Neural cell (in vitro differentiated cells): ENCODE measurements around the gene TRERF1. TPM values are rescaled to one million over a fixed set of nuclear protein-coding genes. Genes with fewer than 3 reads are reported as not detected.

ENCODE experiments used
- H2AFZ ChIP-seq: fragments of 200-600, 300-800 bp; sonication (generic), shearing (Covaris generic); 2 replicates; pipeline ENCODE4 v1.6.0; 2014; ENCODE audit warnings: low read depth, mild to moderate bottlenecking, antibody characterized with exemption, low read length, moderate library complexity
- H3F3A ChIP-seq: fragments of 200-600 bp; shearing (Covaris generic); 2 replicates; pipeline ENCODE4 v1.6.1; 2016; ENCODE audit warnings: mild to moderate bottlenecking, moderate library complexity, mixed read lengths, antibody characterized with exemption, low read length; ENCODE audit not compliant: insufficient read depth, poor library complexity, severe bottlenecking
- H3K27ac ChIP-seq: fragments of 200-600, 300-800 bp; sonication (generic), shearing (Covaris generic); 2 replicates; pipeline ENCODE4 v1.5.1; 2014; ENCODE audit warnings: mild to moderate bottlenecking, low read length, moderate library complexity
- H3K27me3 ChIP-seq: fragments of 300-800, 200-600 bp; sonication (generic), shearing (Covaris generic); 2 replicates; pipeline ENCODE4 v1.6.0; 2014; ENCODE audit warnings: mild to moderate bottlenecking, low read depth, low read length, moderate library complexity; ENCODE audit not compliant: insufficient read depth
- H3K36me3 ChIP-seq: fragments of 300-800, 200-600 bp; sonication (generic), shearing (Covaris generic); 2 replicates; pipeline ENCODE4 v1.5.1; 2014; ENCODE audit warnings: mild to moderate bottlenecking, antibody characterized with exemption, low read length, moderate library complexity; ENCODE audit not compliant: insufficient read depth
- H3K4me2 ChIP-seq: fragments of 300-800, 200-600 bp; sonication (generic), shearing (Covaris generic); 2 replicates; pipeline ENCODE4 v1.6.0; 2014; ENCODE audit warnings: mild to moderate bottlenecking, low read length
- H3K4me3 ChIP-seq: fragments of 300-800, 200-600 bp; sonication (generic), shearing (Covaris generic); 2 replicates; pipeline ENCODE4 v1.5.1; 2014; ENCODE audit warnings: mild to moderate bottlenecking, low read length, moderate library complexity
- H3K79me2 ChIP-seq: fragments of 200-600 bp; shearing (Covaris generic); replicated peaks from 2 replicates; pipeline ENCODE4 v1.6.0; 2014; ENCODE audit warnings: mild to moderate bottlenecking, low read length, moderate library complexity; ENCODE audit not compliant: insufficient read depth
- H3K9ac ChIP-seq: fragments of 300-800, 200-600 bp; sonication (generic), shearing (Covaris generic); 2 replicates; pipeline ENCODE4 v1.6.1; 2016; ENCODE audit warnings: mild to moderate bottlenecking, low read length, mixed read lengths
- H3K9me2 ChIP-seq: fragments of 200-600 bp; shearing (Covaris generic); 2 replicates; pipeline ENCODE4 v1.6.1; 2016; ENCODE audit warnings: mild to moderate bottlenecking, low read length, mixed read lengths; ENCODE audit not compliant: insufficient read depth
- H3K9me3 ChIP-seq: fragments of 200-600, 300-800 bp; sonication (generic), shearing (Covaris generic); 2 replicates; pipeline ENCODE4 v1.6.1; 2016; ENCODE audit warnings: mild to moderate bottlenecking, mixed run types, low read length, moderate library complexity, mixed read lengths
- H4K20me1 ChIP-seq: fragments of 200-600 bp; shearing (Covaris generic); 2 replicates; pipeline ENCODE4 v1.6.1; 2016; ENCODE audit warnings: mild to moderate bottlenecking, mixed run types; ENCODE audit not compliant: insufficient read depth
- CTCF ChIP-seq: fragments of 450-650 bp; IDR thresholded peaks from 2 replicates; pipeline ENCODE4 v1.5.1; 2014; ENCODE audit warnings: antibody characterized with exemption, mild to moderate bottlenecking, moderate library complexity; ENCODE audit not compliant: poor library complexity, severe bottlenecking
- EP300 ChIP-seq: fragments of 450-650 bp; conservative IDR thresholded peaks from 2 replicates; pipeline ENCODE4 v1.6.1; 2014; ENCODE audit warnings: antibody characterized with exemption, mild to moderate bottlenecking, moderate library complexity; ENCODE audit not compliant: poor library complexity, severe bottlenecking
- EZH2 ChIP-seq: fragments of 200-600, 300-800 bp; shearing (Covaris generic), sonication (generic); IDR thresholded peaks from 2 replicates; pipeline ENCODE4 v1.6.1; 2014; ENCODE audit warnings: antibody characterized with exemption, low read length, borderline replicate concordance, mild to moderate bottlenecking; ENCODE audit not compliant: insufficient read depth, poor library complexity, severe bottlenecking
- MXI1 ChIP-seq: fragments of 450-650 bp; conservative IDR thresholded peaks from 2 replicates; pipeline ENCODE4 v1.6.1; 2014; ENCODE audit warnings: antibody characterized with exemption, mild to moderate bottlenecking; ENCODE audit not compliant: poor library complexity, severe bottlenecking
- POLR2AphosphoS5 ChIP-seq: IDR thresholded peaks from 2 replicates; pipeline ENCODE4 v1.6.1; 2012
- RAD21 ChIP-seq: fragments of 450-650 bp; conservative IDR thresholded peaks from 2 replicates; pipeline ENCODE4 v1.6.1; 2014; ENCODE audit warnings: antibody characterized with exemption, mild to moderate bottlenecking, moderate library complexity
- REST ChIP-seq: IDR thresholded peaks from 2 replicates; pipeline ENCODE4 v1.6.1; 2012; ENCODE audit warnings: borderline replicate concordance
- SMC3 ChIP-seq: fragments of 450-650 bp; conservative IDR thresholded peaks from 2 replicates; pipeline ENCODE4 v1.6.1; 2014; ENCODE audit warnings: antibody characterized with exemption, mild to moderate bottlenecking, moderate library complexity; ENCODE audit not compliant: poor library complexity
- TAF1 ChIP-seq: IDR thresholded peaks from 2 replicates; pipeline ENCODE4 v1.6.1; 2012; ENCODE audit warnings: low read depth
- polyA plus RNA-seq: library from polyadenylated mRNA; depleted of rRNA; stranded (reverse); fragments of >200 nt; gene quantifications from 2 replicates; pipeline ENCODE4 v1.2.3, GENCODE V29; 2014

The TRERF1 gene
- polyA plus RNA-seq, 1 donor from 2014 or later = 4.5 TPM

DNA sequence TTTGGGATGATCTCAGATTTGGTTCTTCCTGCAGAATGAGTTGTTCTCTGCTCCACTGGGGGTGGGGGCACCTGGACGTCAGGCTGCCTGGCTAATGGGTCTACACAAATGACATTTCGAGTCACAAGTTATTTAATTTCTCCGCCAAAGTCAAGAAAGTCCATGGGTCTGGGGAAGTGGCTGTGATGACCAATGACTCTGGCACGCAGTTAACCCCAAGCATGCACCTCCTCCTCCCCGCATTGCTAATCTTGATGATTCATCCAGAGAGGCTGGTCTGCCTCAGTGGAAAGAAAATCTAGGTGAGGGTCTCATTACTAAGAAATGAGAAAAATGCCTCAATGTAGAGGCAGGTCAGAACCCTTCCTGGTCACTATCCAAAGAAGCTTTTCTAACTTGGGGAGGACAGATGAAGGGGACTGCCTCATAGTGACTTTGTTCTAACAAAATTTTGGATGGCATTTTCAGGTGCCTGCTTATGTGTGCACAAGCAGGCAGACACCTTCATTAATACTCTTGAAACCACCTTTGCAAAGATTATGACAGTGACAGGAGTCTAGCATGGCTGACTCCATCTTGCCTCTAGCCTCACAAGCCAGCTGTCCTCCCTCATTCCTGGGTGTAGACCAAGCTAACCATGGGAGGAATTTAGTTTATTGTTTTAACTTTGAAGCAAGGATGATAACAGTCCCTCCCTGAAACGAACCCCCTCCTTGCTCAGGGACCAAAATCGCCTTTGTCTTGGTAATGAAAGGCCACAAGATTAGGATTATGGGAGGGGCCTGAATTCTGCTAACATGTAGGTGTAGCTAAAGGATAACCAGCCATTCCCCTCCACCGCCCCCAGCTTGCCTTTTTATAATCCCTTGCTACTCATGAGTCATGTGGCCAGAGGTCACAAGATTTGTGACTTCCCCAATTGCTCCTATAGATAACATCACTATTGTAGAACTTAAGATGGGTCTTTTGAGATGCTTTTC, 135.4 kb downstream of the TRERF1 start:
- no peak for TF ChIP-seq POLR2AphosphoS5
- TF ChIP-seq EZH2 = no peak
- TF ChIP-seq MXI1 = no peak
- H3K27me3 ChIP-seq = no peaks in the 10 kb centered on the region
- no peak overlapping the region for H2AFZ ChIP-seq
- no peak overlapping the region for H3K4me2 ChIP-seq
- H3K4me3 ChIP-seq = no peak overlapping the region
- no peaks in the 10 kb centered on the region for H3K36me3 ChIP-seq
- no peaks in the 10 kb centered on the region for H3F3A ChIP-seq
- H3K27ac ChIP-seq = no peak overlapping the region
- no peaks in the 10 kb centered on the region for H4K20me1 ChIP-seq
- no peaks in the 10 kb centered on the region for H3K9me3 ChIP-seq
- no peaks in the 10 kb centered on the region for H3K9me2 ChIP-seq
- H3K9ac ChIP-seq = no peak overlapping the region
- H3K79me2 ChIP-seq = no peaks in the 10 kb centered on the region

DNA sequence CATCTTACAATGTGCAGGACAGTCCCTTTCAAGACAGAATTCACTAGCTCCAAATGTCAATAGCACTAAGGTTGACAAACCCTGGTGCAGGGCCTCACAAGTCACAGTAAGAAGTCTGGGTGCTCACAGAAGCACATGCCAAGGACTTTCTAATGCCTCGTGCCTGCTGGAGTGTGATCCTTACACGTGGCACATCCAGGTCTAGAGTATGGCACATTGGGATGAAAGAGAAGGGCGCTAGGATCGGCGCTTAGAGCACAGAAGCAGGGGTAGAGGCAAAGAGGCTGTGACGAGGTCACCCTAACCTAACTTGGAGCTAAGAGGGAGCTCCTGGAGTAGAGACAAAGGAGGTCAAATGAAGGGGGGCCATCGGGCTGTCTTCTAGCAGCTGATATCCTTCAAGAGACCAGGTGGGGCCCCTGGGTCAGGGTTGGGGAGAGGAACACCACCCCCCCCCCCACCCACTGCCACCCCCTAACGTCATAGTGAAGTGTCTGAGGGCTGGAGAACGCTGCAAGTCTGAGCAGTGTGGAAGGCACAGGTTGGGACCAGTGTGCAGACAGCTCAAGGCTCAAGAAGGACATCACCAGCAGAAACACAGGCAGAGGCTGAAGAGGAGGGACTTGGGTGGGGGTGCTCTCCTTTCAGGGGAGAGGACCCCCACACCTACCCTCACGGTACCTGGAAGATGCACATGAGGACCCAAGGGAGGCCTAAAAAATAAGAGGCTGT, 136.3 kb downstream of the TRERF1 start:
- no peaks in the 10 kb centered on the region for H3K9me3 ChIP-seq
- H3K9me2 ChIP-seq = no peaks in the 10 kb centered on the region
- H3K27me3 ChIP-seq = no peaks in the 10 kb centered on the region
- no peaks in the 10 kb centered on the region for H3F3A ChIP-seq
- no peaks in the 10 kb centered on the region for H3K36me3 ChIP-seq
- no peaks in the 10 kb centered on the region for H3K79me2 ChIP-seq
- H3K4me2 ChIP-seq = no peak overlapping the region
- no peak for TF ChIP-seq MXI1
- TF ChIP-seq RAD21 = no peak
- no peak for TF ChIP-seq TAF1
- no peak for TF ChIP-seq REST
- no peak for TF ChIP-seq EZH2
- no peak for TF ChIP-seq CTCF
- no peak for TF ChIP-seq SMC3
- TF ChIP-seq POLR2AphosphoS5 = no peak
- TF ChIP-seq EP300 = no peak
- no peak overlapping the region for H2AFZ ChIP-seq
- no peaks in the 10 kb centered on the region for H4K20me1 ChIP-seq
- H3K4me3 ChIP-seq = no peak overlapping the region
- no peak overlapping the region for H3K9ac ChIP-seq
- no peak overlapping the region for H3K27ac ChIP-seq
